ENCODE data around the gene PTPRE. TPM values are rescaled to one million over a fixed set of nuclear protein-coding genes. Genes with fewer than 3 reads are reported as not detected.

PTPRE gene
- total RNA-seq, 1 experiment from 2014 or later, result 0.50 TPM

GRCh38 chr10:127878475-127879055 lies 28.3 kb upstream of the PTPRE start:
- H3K36me3 Mint-ChIP-seq (ENCODE audit: insufficient read depth, unreplicated experiment), result no peaks in the 10 kb centered on the region
- no peaks in the 10 kb centered on the region for H3K27me3 Mint-ChIP-seq (ENCODE audit: insufficient read depth, unreplicated experiment)
- TF ChIP-seq CTCF (IDR thresholded peaks at IDR 0.05; ENCODE audit: insufficient read depth in 1 of 2, low read depth in 1 of 2, low read length in 1 of 2, severe bottlenecking in 1 of 2, unreplicated experiment in 1 of 2), result no peak
- ChIA-PET POLR2A (no interaction called here), CTCF (no interaction called here)
- H3K9me3 Mint-ChIP-seq (ENCODE audit: unreplicated experiment), result no peaks in the 10 kb centered on the region
- no peak overlapping the region for H3K27ac Mint-ChIP-seq (ENCODE audit: unreplicated experiment)
- H3K36me3 ChIP-seq (ENCODE audit: control insufficient read depth, insufficient read depth, low read length), result no peaks in the 10 kb centered on the region
- DNase-seq, result no peak
- no peaks in the 10 kb centered on the region for H3K9me3 ChIP-seq
- H3K4me3 ChIP-seq (ENCODE audit: low read depth, low read length), result no peak overlapping the region
- peaks cover 5% of the 10 kb centered on the region for H3K4me1 ChIP-seq
- H3K27me3 ChIP-seq (replicated peaks; ENCODE audit: control insufficient read depth, insufficient read depth, low read length), result no peaks in the 10 kb centered on the region
- intact Hi-C loops (cut with micrococcal nuclease; ENCODE audit: unreplicated experiment), result no loop called here
- H3K4me1 Mint-ChIP-seq (ENCODE audit: low read depth, unreplicated experiment), result no peaks in the 10 kb centered on the region
- BruUV-seq (replicated peaks), result no TSS peak
- no peak overlapping the region for H3K4me3 Mint-ChIP-seq (ENCODE audit: unreplicated experiment)

- Mint-ChIP-seq H3K27ac (ENCODE audit: unreplicated experiment) (no peak overlapping the region), H3K36me3 (ENCODE audit: insufficient read depth, unreplicated experiment) (no peaks in the 10 kb centered on the region), H3K27me3 (ENCODE audit: insufficient read depth, unreplicated experiment) (no peaks in the 10 kb centered on the region), H3K4me3 (ENCODE audit: unreplicated experiment) (no peak overlapping the region), H3K9me3 (ENCODE audit: unreplicated experiment) (no peaks in the 10 kb centered on the region), H3K4me1 (ENCODE audit: low read depth, unreplicated experiment) (no peaks in the 10 kb centered on the region)
- Histone ChIP-seq H3K4me3 (ENCODE audit: low read depth, low read length) (no peak overlapping the region), H3K27me3 (replicated peaks; ENCODE audit: control insufficient read depth, insufficient read depth, low read length) (no peaks in the 10 kb centered on the region), H3K4me1 (peaks cover 5% of the 10 kb centered on the region), H3K9me3 (no peaks in the 10 kb centered on the region), H3K36me3 (ENCODE audit: control insufficient read depth, insufficient read depth, low read length) (no peaks in the 10 kb centered on the region)
- POLR2A ChIA-PET, result no interaction called here
- TF ChIP-seq CTCF (IDR thresholded peaks at IDR 0.05; ENCODE audit: insufficient read depth in 1 of 2, low read depth in 1 of 2, low read length in 1 of 2, severe bottlenecking in 1 of 2, unreplicated experiment in 1 of 2), result no peak
- CTCF ChIA-PET, result no interaction called here
- no peak for DNase-seq
- BruUV-seq (replicated peaks), result no TSS peak
- intact Hi-C loops (cut with micrococcal nuclease; ENCODE audit: unreplicated experiment), result no loop called here
Observed at GRCh38 chr10:127880557-127880956, 26.3 kb upstream of the PTPRE start.

- H3K9me3 ChIP-seq, result no peaks in the 10 kb centered on the region
- no peak for TF ChIP-seq CTCF (IDR thresholded peaks at IDR 0.05; ENCODE audit: insufficient read depth in 1 of 2, low read depth in 1 of 2, low read length in 1 of 2, severe bottlenecking in 1 of 2, unreplicated experiment in 1 of 2)
- POLR2A ChIA-PET, result no interaction called here
- DNase-seq, result no peak
- no peaks in the 10 kb centered on the region for H3K9me3 Mint-ChIP-seq (ENCODE audit: unreplicated experiment)
- H3K27ac Mint-ChIP-seq (ENCODE audit: unreplicated experiment), result no peak overlapping the region
- no peak overlapping the region for H3K4me3 Mint-ChIP-seq (ENCODE audit: unreplicated experiment)
- peaks cover 7% of the 10 kb centered on the region for H3K4me1 ChIP-seq
- no peaks in the 10 kb centered on the region for H3K36me3 Mint-ChIP-seq (ENCODE audit: insufficient read depth, unreplicated experiment)
- H3K27me3 Mint-ChIP-seq (ENCODE audit: insufficient read depth, unreplicated experiment), result no peaks in the 10 kb centered on the region
- no peak overlapping the region for H3K4me3 ChIP-seq (ENCODE audit: low read depth, low read length)
- no peaks in the 10 kb centered on the region for H3K36me3 ChIP-seq (ENCODE audit: control insufficient read depth, insufficient read depth, low read length)
- H3K4me1 Mint-ChIP-seq (ENCODE audit: low read depth, unreplicated experiment), result no peaks in the 10 kb centered on the region
- CTCF ChIA-PET, result no interaction called here
- BruUV-seq (replicated peaks), result no TSS peak
- H3K27me3 ChIP-seq (replicated peaks; ENCODE audit: control insufficient read depth, insufficient read depth, low read length), result no peaks in the 10 kb centered on the region
- intact Hi-C loops (cut with micrococcal nuclease; ENCODE audit: unreplicated experiment), result no loop called here
Observed at GRCh38 chr10:127881262-127881661, 25.6 kb upstream of the PTPRE start.
